Tibial artery (tissue), 4 donors: ENCODE results near the gene TNRC6A.

ENCODE experiments used
- DNase-seq, 2 donors: peaks; one replicate each; pipeline ENCODE4 v3.0.0-alpha.2; 2019
- H3K27ac ChIP-seq, 2 donors: fragments of 200-600 bp; sonication (generic) in 1 of 2; 1 replicate in 1 of 2; 2 replicates in 1 of 2; pipeline ENCODE4 v1.5.1; 2018 to 2019; ENCODE audit warnings: mild to moderate bottlenecking in 1 of 2
- H3K27me3 ChIP-seq, 2 donors: fragments of 200-600 bp; sonication (generic) in 1 of 2; one replicate each; pipeline versions ENCODE4 v1.5.1 to v1.6.0; 2016 to 2019
- H3K36me3 ChIP-seq, 3 donors: fragments of 200-600 bp; sonication (generic) in 2 of 3; one replicate each; pipeline ENCODE4 v1.5.1; 2016 to 2019; ENCODE audit warnings: mild to moderate bottlenecking in 2 of 3
- H3K4me1 ChIP-seq, 4 donors: fragments of 200-600 bp; sonication (generic) in 2 of 4; 1 replicate in 3 of 4; 2 replicates in 1 of 4; pipeline ENCODE4 v1.5.1; 2016 to 2019
- H3K4me3 ChIP-seq, 2 donors: fragments of 200-600 bp; sonication (generic) in 1 of 2; 1 replicate in 1 of 2; 2 replicates in 1 of 2; pipeline ENCODE4 v1.5.1; 2018 to 2019; ENCODE audit warnings: mild to moderate bottlenecking in 2 of 2
- H3K9me3 ChIP-seq, 3 donors: fragments of 200-600 bp; sonication (generic) in 1 of 3; one replicate each; pipeline ENCODE4 v1.5.1; 2016 to 2019
- intact Hi-C: fragments of 100-400 bp; cut with DNase I; formaldehyde crosslinking; loops from one replicate; pipeline ENCODE4 v1.15.0; 2023; ENCODE audit warnings: low total_unique reads
- TF ChIP-seq, protein P1 (sequence below), 2 experiments: fragments of 200-600 bp in 1 of 2; fragments of 450-650 bp in 1 of 2; IDR thresholded peaks; one replicate each; pipeline ENCODE4 v1.5.1; 2017 to 2019; ENCODE audit warnings: antibody characterized with exemption in 2 of 2, mild to moderate bottlenecking in 1 of 2, moderate library complexity in 1 of 2

Gene TNRC6A

DNA sequence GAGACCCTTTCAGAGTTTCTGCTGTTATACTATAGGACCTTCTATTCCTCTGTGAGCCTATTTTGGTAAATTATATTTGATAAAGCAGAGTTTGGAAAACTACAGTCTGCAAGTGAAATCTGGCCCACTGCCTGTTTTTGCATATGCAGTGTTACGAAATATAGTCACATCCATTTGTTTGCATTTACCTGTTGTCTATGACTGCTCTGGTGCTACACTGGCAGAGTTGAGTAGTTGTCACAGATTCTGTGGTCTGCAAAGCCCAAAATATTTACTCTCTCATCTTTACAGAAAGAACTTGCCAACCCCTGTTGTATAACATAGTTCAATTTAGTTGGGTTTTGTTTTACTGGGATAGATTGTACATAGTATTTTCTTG, 42.3 kb downstream of the TNRC6A start:
- no peaks in the 10 kb centered on the region for H3K27me3 ChIP-seq
- peaks cover 0 to 50% (median 20%) of the 10 kb centered on the region in 4 donors for H3K4me1 ChIP-seq
- no peak for DNase-seq
- no peak overlapping the region for H3K4me3 ChIP-seq
- intact Hi-C loops: no loop called here
- H3K9me3 ChIP-seq: no peaks in the 10 kb centered on the region
- TF ChIP-seq, protein P1, sequence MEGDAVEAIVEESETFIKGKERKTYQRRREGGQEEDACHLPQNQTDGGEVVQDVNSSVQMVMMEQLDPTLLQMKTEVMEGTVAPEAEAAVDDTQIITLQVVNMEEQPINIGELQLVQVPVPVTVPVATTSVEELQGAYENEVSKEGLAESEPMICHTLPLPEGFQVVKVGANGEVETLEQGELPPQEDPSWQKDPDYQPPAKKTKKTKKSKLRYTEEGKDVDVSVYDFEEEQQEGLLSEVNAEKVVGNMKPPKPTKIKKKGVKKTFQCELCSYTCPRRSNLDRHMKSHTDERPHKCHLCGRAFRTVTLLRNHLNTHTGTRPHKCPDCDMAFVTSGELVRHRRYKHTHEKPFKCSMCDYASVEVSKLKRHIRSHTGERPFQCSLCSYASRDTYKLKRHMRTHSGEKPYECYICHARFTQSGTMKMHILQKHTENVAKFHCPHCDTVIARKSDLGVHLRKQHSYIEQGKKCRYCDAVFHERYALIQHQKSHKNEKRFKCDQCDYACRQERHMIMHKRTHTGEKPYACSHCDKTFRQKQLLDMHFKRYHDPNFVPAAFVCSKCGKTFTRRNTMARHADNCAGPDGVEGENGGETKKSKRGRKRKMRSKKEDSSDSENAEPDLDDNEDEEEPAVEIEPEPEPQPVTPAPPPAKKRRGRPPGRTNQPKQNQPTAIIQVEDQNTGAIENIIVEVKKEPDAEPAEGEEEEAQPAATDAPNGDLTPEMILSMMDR (IDR thresholded peaks at IDR 0.05): no peak
- peaks cover 0 to 10% (median 0%) of the 10 kb centered on the region in 3 donors for H3K36me3 ChIP-seq
- H3K27ac ChIP-seq: peak overlapping the region in 1 of 2 donors; percentile 13

DNA sequence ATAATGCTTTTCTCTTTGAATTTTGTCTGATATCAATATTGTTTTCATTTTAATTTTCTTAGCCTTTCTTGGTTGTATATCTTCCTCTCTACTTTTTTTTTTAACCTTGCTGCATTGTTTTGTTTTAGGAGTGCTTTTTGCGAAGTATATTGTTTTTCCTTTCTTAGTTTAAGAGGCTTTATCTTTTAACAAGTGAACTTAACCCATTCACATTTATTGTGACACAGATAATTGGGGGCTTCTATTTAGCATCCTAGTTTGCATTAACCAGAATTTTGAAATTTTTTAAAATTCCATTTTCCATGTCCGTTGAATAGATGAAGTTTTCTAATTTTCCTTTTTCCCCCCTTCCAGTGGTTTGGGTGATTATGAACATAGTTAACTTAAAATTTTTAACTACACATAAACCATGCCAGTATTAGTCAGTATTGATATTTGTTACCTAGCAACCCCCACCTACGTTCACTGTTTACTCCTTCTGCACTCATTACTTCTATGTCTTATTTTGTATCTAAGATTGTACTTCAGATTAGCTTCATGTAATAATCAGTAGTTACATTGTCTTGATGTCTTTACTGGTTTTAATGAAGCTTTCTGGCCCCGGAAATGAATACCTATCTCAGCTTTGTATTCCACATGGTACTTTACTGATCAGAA, 44.4 kb downstream of the TNRC6A start:
- DNase-seq: no peak
- H3K27ac ChIP-seq: no peak overlapping the region

DNA sequence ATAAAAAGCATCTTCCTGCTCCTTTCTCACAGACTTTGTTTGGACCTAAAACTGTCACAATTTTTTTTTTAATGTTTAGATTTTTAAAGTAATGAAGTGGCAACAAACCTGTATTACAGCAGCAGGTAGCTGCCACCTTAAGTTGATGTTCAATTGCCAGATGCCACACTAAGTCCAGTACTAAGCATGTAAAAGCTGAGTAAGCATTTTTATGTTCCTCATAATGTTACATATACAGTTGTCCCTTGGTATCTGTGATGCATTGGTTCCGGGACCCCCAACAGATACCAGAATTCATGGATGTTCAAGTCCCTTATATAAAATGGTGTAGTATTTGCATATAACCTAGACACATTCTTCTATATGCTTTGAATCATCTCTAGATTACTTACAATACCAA, 45.1 kb downstream of the TNRC6A start:
- peak overlapping the region in 1 of 2 donors; percentile 8 for H3K27ac ChIP-seq
- peaks cover 26% of the 10 kb centered on the region in 3 donors for H3K36me3 ChIP-seq
- no peak for DNase-seq
- H3K27me3 ChIP-seq: no peaks in the 10 kb centered on the region
- TF ChIP-seq, protein P1 (IDR thresholded peaks at IDR 0.05): no peak
- peaks cover 0 to 75% (median 37%) of the 10 kb centered on the region in 4 donors for H3K4me1 ChIP-seq
- H3K9me3 ChIP-seq: no peaks in the 10 kb centered on the region
- intact Hi-C loops: no loop called here
- H3K4me3 ChIP-seq: no peak overlapping the region

More for the DNA sequence above, 44.4 kb downstream of the TNRC6A start:
- Histone ChIP-seq H3K4me1 (peaks cover 0 to 71% (median 37%) of the 10 kb centered on the region in 4 donors), H3K36me3 (peaks cover 20 to 21% (median 20%) of the 10 kb centered on the region in 3 donors), H3K4me3 (no peak overlapping the region), H3K27me3 (no peaks in the 10 kb centered on the region), H3K9me3 (no peaks in the 10 kb centered on the region)
- TF ChIP-seq, protein P1 (IDR thresholded peaks at IDR 0.05): no peak
- intact Hi-C loops: no loop called here

DNA sequence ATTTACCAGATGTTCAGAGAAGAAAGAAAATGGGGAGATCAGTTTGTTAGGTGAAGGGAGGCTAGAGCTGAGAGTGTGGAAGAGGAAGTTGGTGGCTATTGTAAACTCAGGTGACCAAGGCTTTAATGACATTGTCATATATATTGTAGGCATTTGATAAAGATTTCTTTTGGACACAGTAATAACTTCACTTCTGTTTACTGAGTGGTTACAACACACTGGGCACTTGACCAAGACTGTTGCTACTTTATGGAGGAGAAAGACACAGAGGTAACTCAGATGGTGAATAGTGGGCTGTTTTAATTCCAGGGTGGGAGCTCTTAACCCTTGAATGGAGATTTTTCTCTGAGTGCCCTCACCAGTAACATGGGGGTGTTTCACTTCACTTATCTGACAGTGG, 46.0 kb downstream of the TNRC6A start:
- peak overlapping the region; percentile 55 to 59 for H3K27ac ChIP-seq

DNA sequence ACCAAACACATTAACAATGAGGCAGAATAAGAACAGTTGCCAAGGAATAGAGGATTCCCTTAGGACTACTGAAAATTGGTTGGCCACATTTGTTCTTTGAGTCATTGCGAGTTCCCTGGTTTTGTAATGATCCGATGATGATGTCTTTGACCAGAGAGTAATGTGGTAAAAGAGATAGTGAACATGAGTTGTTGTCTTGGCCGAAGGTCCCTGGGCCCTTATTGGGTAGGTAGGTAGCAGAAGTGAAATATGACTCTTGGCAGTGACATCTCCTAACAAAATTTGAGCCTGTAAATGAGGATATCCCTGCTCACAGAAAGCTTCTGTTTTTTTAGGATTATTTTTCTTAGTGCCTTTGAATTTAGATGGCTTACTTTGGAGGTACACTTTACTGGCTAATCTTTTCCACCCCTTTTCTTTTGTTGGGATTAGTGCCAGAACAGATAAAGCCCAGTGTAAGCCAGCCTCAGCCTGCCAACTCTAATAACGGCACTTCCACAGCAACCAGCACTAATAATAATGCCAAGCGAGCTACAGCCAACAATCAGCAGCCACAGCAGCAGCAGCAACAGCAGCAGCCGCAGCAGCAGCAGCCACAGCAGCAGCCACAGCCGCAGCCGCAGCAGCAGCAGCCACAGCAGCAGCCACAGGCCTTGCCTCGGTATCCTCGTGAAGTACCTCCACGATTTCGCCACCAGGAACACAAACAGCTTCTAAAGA, 47.2 kb downstream of the TNRC6A start:
- intact Hi-C loops: no loop called here
- H3K4me1 ChIP-seq: peaks cover 0 to 67% (median 36%) of the 10 kb centered on the region in 4 donors
- TF ChIP-seq, protein P1 (IDR thresholded peaks at IDR 0.05): no peak
- H3K36me3 ChIP-seq: peaks cover 42 to 46% (median 45%) of the 10 kb centered on the region in 3 donors
- DNase-seq: peak in 1 of 2 donors; percentile 31
- no peaks in the 10 kb centered on the region for H3K9me3 ChIP-seq
- peak overlapping the region; percentile 55 to 59 for H3K27ac ChIP-seq
- no peak overlapping the region for H3K4me3 ChIP-seq
- no peaks in the 10 kb centered on the region for H3K27me3 ChIP-seq

More for the DNA sequence above, 46.0 kb downstream of the TNRC6A start:
- H3K4me3 ChIP-seq: no peak overlapping the region
- intact Hi-C loops: no loop called here
- H3K4me1 ChIP-seq: peaks cover 0 to 70% (median 37%) of the 10 kb centered on the region in 4 donors
- peaks cover 34 to 35% (median 35%) of the 10 kb centered on the region in 3 donors for H3K36me3 ChIP-seq
- no peaks in the 10 kb centered on the region for H3K9me3 ChIP-seq
- H3K27me3 ChIP-seq: no peaks in the 10 kb centered on the region
- peak in 1 of 2 donors; percentile 68 for DNase-seq
- TF ChIP-seq, protein P1 (IDR thresholded peaks at IDR 0.05): no peak
